SK-N-SH (cell line): ENCODE measurements around the gene C11orf68.

Experiments
- CTCF ChIP-seq: fragments of 200-600 bp; sonication (generic); IDR thresholded peaks from 2 replicates; pipeline ENCODE4 v1.6.1; 2017; ENCODE audit warnings: antibody characterized with exemption, mild to moderate bottlenecking, moderate library complexity
- EP300 ChIP-seq, 2 experiments: IDR thresholded peaks; 2 replicates each; pipeline versions ENCODE4 v1.4.0 to v1.6.1; 2012; ENCODE audit warnings: borderline replicate concordance in 1 of 2, low read depth in 1 of 2, low read length in 1 of 2
- MXI1 ChIP-seq: IDR thresholded peaks from 2 replicates; pipeline ENCODE4 v1.6.1; 2012; ENCODE audit warnings: mild to moderate bottlenecking, low read depth, low read length, improper control_type of control experiment
- NRF1 ChIP-seq: IDR thresholded peaks from 2 replicates; pipeline ENCODE4 v1.6.1; 2012; ENCODE audit warnings: low read depth, mild to moderate bottlenecking, low read length
- PBX3 ChIP-seq: IDR thresholded peaks from 2 replicates; pipeline ENCODE4; 2012
- POLR2AphosphoS5 ChIP-seq: IDR thresholded peaks from 2 replicates; pipeline ENCODE4 v1.6.1; 2012; ENCODE audit warnings: low read depth, low read length
- RAD21 ChIP-seq: IDR thresholded peaks from 2 replicates; pipeline ENCODE4 v1.6.1; 2012; ENCODE audit warnings: mild to moderate bottlenecking, low read length
- REST ChIP-seq: IDR thresholded peaks from 2 replicates; pipeline ENCODE4 v1.6.1; 2012; ENCODE audit warnings: mild to moderate bottlenecking, low read depth, low read length, moderate library complexity
- TF ChIP-seq, protein P1 (sequence below): IDR thresholded peaks from 2 replicates; pipeline ENCODE4 v1.4.0; 2012; ENCODE audit warnings: low read depth, borderline replicate concordance

GRCh38 chr11:65934014-65934413 lies 15.2 kb upstream of the C11orf68 start:
- TF ChIP-seq POLR2AphosphoS5: no peak
- TF ChIP-seq CTCF: no peak
- TF ChIP-seq, protein P1, sequence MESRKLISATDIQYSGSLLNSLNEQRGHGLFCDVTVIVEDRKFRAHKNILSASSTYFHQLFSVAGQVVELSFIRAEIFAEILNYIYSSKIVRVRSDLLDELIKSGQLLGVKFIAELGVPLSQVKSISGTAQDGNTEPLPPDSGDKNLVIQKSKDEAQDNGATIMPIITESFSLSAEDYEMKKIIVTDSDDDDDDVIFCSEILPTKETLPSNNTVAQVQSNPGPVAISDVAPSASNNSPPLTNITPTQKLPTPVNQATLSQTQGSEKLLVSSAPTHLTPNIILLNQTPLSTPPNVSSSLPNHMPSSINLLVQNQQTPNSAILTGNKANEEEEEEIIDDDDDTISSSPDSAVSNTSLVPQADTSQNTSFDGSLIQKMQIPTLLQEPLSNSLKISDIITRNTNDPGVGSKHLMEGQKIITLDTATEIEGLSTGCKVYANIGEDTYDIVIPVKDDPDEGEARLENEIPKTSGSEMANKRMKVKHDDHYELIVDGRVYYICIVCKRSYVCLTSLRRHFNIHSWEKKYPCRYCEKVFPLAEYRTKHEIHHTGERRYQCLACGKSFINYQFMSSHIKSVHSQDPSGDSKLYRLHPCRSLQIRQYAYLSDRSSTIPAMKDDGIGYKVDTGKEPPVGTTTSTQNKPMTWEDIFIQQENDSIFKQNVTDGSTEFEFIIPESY: no peak
- TF ChIP-seq REST: no peak
- TF ChIP-seq MXI1: no peak
- TF ChIP-seq NRF1: no peak
- TF ChIP-seq PBX3: no peak
- TF ChIP-seq EP300 (IDR thresholded peaks at IDR 0.05; ENCODE audit: borderline replicate concordance in 1 of 2, low read depth in 1 of 2, low read length in 1 of 2): no peak
- no peak for TF ChIP-seq RAD21
